ENCODE data around the gene RALGPS1. TPM values are rescaled to one million over a fixed set of nuclear protein-coding genes. Genes with fewer than 3 reads are reported as not detected.

The RALGPS1 gene
- total RNA-seq, 1 experiment from 2014 or later: 18.6 TPM

DNA sequence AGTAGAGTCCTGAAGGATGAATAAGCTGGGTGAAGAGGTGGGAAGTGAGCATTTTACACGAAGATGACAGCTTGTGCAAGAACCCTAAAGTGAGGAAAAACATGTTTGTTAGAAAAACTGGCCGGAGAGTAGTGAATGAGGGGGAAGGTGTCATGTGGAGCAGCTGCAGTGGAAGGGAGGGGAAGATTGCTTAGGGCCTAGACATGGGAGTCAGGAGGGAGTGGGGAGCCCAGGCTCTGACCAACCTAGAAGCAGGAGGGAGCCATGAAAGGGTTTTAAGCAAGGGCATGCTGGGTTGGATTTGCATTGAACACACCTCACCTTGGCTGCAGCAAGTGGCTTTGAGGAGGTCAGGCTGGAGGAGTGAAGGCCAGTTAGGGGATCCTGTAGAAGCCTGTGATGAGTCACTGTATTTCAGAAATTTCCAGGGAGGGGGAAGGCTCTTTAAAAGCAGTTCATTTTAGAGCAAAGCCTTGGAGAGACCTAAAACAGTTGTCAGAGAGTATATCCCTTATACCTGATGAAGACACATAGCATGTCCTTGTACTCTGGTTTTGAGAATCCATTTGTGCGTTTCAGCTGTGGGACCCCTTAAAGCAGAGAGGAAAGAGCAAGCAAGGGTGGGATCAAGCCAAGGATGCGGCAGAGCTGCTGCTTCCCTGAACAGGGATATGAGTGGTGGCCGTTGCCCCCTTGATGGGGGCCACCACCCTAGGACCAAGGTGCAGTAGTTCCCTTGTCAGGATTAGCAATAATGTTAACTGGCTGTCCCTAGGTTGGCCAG is 162.5 kb downstream of the RALGPS1 start:
- H2AK5ac ChIP-seq (ENCODE audit: insufficient read length, low read length): no peak overlapping the region
- peaks cover 3% of the 10 kb centered on the region; the same call in 1 of the 2 replicates for H3K27me3 Mint-ChIP-seq (ENCODE audit: low read depth)
- WGBS (ENCODE audit: extremely low coverage, insufficient read length, low lambda C conversion rate): no CpG with 5 or more reads among the region's 5 CpGs

More for the DNA sequence above, 162.5 kb downstream of the RALGPS1 start:
- Histone ChIP-seq H3K27me3 (ENCODE audit: insufficient read depth, low read length) (no peaks in the 10 kb centered on the region), H2BK20ac (ENCODE audit: low read depth, low read length, poor library complexity, severe bottlenecking) (no peak overlapping the region), H3K79me1 (ENCODE audit: insufficient read depth, low read depth, low read length, poor library complexity, severe bottlenecking) (no peaks in the 10 kb centered on the region), H2BK120ac (ENCODE audit: low read depth, low read length, poor library complexity, severe bottlenecking) (no peak overlapping the region), H3K14ac (ENCODE audit: insufficient read depth, low read length) (no peak overlapping the region), H3K4me1 (ENCODE audit: insufficient read depth, low read length) (peaks cover 19% of the 10 kb centered on the region), H3T11ph (ENCODE audit: low read length) (no peak overlapping the region), H3K9me3 (ENCODE audit: control insufficient read depth, low read depth, low read length) (no peaks in the 10 kb centered on the region), H4K8ac (replicated peaks; ENCODE audit: insufficient read length, low read depth, low read length) (no peak overlapping the region), H2BK12ac (ENCODE audit: insufficient read length, low read depth, low read length) (no peak overlapping the region), H3K56ac (ENCODE audit: insufficient read length, low read depth, low read length) (no peak overlapping the region), H3K4ac (ENCODE audit: low read depth, low read length) (no peak overlapping the region), H3K27ac (ENCODE audit: insufficient read length, low read depth, low read length) (no peak overlapping the region), H2BK15ac (ENCODE audit: low read depth, low read length) (no peak overlapping the region), H4K91ac (ENCODE audit: insufficient read length, low read depth, low read length) (no peak overlapping the region), H2BK5ac (ENCODE audit: insufficient read length, low read length) (no peak overlapping the region), H3K18ac (ENCODE audit: insufficient read length, low read depth, low read length) (no peak overlapping the region), H3K23me2 (ENCODE audit: insufficient read length, low read depth, low read length, poor library complexity, severe bottlenecking) (no peaks in the 10 kb centered on the region), H3K23ac (ENCODE audit: insufficient read length, low read depth, low read length) (no peak overlapping the region), H3K4me2 (ENCODE audit: insufficient read depth, insufficient read length, low read length) (no peak overlapping the region), H3K79me2 (ENCODE audit: insufficient read depth, low read length) (no peaks in the 10 kb centered on the region), H2AFZ (ENCODE audit: low read length) (no peak overlapping the region), H4K20me1 (ENCODE audit: control insufficient read depth, insufficient read depth, insufficient read length) (no peaks in the 10 kb centered on the region), H3K9ac (ENCODE audit: extremely low read depth, insufficient read length, low read length) (no peak overlapping the region), H4K5ac (ENCODE audit: insufficient read length, low read depth, low read length) (no peak overlapping the region)
- peak overlapping the region; percentile 15 to 50 (median 20); a peak in 3 of 7 replicates for H3K27ac Mint-ChIP-seq
- DNase-seq: no peak
- H3K9me3 Mint-ChIP-seq: peaks cover 3 to 4% of the 10 kb centered on the region in 2 experiments; a peak in 4 of 5 replicates
- peaks cover 3 to 12% (median 11%) of the 10 kb centered on the region in 3 experiments for H3K36me3 Mint-ChIP-seq (ENCODE audit: insufficient read depth in 1 of 3, low read depth in 3 of 3)
- TF ChIP-seq, protein P1, sequence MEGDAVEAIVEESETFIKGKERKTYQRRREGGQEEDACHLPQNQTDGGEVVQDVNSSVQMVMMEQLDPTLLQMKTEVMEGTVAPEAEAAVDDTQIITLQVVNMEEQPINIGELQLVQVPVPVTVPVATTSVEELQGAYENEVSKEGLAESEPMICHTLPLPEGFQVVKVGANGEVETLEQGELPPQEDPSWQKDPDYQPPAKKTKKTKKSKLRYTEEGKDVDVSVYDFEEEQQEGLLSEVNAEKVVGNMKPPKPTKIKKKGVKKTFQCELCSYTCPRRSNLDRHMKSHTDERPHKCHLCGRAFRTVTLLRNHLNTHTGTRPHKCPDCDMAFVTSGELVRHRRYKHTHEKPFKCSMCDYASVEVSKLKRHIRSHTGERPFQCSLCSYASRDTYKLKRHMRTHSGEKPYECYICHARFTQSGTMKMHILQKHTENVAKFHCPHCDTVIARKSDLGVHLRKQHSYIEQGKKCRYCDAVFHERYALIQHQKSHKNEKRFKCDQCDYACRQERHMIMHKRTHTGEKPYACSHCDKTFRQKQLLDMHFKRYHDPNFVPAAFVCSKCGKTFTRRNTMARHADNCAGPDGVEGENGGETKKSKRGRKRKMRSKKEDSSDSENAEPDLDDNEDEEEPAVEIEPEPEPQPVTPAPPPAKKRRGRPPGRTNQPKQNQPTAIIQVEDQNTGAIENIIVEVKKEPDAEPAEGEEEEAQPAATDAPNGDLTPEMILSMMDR (conservative IDR thresholded peaks at IDR 0.05): no peak
- peaks cover 44 to 46% of the 10 kb centered on the region in 2 experiments for H3K4me1 Mint-ChIP-seq
- H3K4me3 Mint-ChIP-seq: peak overlapping the region in 1 of 2 experiments; percentile 65; a peak in 3 of 5 replicates

Measured in H9 (cell line).